Chondrocyte (in vitro differentiated cells): ENCODE data around the gene ATP6V1E1. TPM values are rescaled to one million over a fixed set of nuclear protein-coding genes. Genes with fewer than 3 reads are reported as not detected.
"Not testable (repeated sequence)": the region's sequence is repeated elsewhere in the genome, so short reads cannot be mapped to it uniquely, and the experiment has no call there.

Experiments
- DNase-seq: peaks from one replicate; pipeline ENCODE4 v3.0.0; 2021; ENCODE audit warnings: mixed read lengths, low spot score
- H3K27ac Mint-ChIP-seq: one replicate; pipeline ENCODE4 v1.8.0; 2021; ENCODE audit warnings: mild to moderate bottlenecking, moderate library complexity, mixed read lengths; ENCODE audit not compliant: unreplicated experiment
- H3K27me3 Mint-ChIP-seq: 2 replicates; pipeline ENCODE4 v1.8.0; 2021; ENCODE audit warnings: low read depth, mixed read lengths
- H3K36me3 Mint-ChIP-seq: 2 replicates; pipeline ENCODE4 v1.8.0; 2021; ENCODE audit warnings: low read depth, mixed read lengths
- H3K4me1 Mint-ChIP-seq: 2 replicates; pipeline ENCODE4 v1.8.0; 2021; ENCODE audit warnings: low read depth, mild to moderate bottlenecking, mixed read lengths
- H3K4me3 Mint-ChIP-seq: one replicate; pipeline ENCODE4 v1.8.0; 2021; ENCODE audit warnings: mild to moderate bottlenecking, moderate library complexity, mixed read lengths; ENCODE audit not compliant: unreplicated experiment
- H3K9me3 Mint-ChIP-seq: 2 replicates; pipeline ENCODE4 v1.8.0; 2021; ENCODE audit warnings: low read depth, mixed read lengths
- total RNA-seq: library from RNA; stranded (reverse); gene quantifications from 3 replicates; pipeline ENCODE4 v1.2.1, GENCODE V29; 2021
- TF ChIP-seq, protein P1 (sequence below): fragments of 200-600 bp; sonication (generic); IDR thresholded peaks from 2 replicates; pipeline ENCODE4 v1.5.0; 2021; ENCODE audit warnings: antibody characterized with exemption, mild to moderate bottlenecking, moderate library complexity

ATP6V1E1 gene
- total RNA-seq, 1 donor from 2014 or later, result 120 TPM

GRCh38 chr22:17569971-17570511 lies 58.5 kb downstream of the ATP6V1E1 start:
- peaks cover 25% of the 10 kb centered on the region for H3K4me1 Mint-ChIP-seq
- H3K9me3 Mint-ChIP-seq, result no peaks in the 10 kb centered on the region
- no peaks in the 10 kb centered on the region for H3K36me3 Mint-ChIP-seq
- peak overlapping the region; percentile 77 for H3K27ac Mint-ChIP-seq
- TF ChIP-seq, protein P1, sequence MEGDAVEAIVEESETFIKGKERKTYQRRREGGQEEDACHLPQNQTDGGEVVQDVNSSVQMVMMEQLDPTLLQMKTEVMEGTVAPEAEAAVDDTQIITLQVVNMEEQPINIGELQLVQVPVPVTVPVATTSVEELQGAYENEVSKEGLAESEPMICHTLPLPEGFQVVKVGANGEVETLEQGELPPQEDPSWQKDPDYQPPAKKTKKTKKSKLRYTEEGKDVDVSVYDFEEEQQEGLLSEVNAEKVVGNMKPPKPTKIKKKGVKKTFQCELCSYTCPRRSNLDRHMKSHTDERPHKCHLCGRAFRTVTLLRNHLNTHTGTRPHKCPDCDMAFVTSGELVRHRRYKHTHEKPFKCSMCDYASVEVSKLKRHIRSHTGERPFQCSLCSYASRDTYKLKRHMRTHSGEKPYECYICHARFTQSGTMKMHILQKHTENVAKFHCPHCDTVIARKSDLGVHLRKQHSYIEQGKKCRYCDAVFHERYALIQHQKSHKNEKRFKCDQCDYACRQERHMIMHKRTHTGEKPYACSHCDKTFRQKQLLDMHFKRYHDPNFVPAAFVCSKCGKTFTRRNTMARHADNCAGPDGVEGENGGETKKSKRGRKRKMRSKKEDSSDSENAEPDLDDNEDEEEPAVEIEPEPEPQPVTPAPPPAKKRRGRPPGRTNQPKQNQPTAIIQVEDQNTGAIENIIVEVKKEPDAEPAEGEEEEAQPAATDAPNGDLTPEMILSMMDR, result no peak
- DNase-seq, result no peak
- H3K4me3 Mint-ChIP-seq, result no peak overlapping the region
- H3K27me3 Mint-ChIP-seq, result no peaks in the 10 kb centered on the region

GRCh38 chr22:17566776-17567175 lies 61.8 kb downstream of the ATP6V1E1 start:
- H3K27me3 Mint-ChIP-seq, result no peaks in the 10 kb centered on the region
- DNase-seq, result no peak
- TF ChIP-seq, protein P1, result no peak
- H3K9me3 Mint-ChIP-seq, result no peaks in the 10 kb centered on the region
- no peak overlapping the region for H3K4me3 Mint-ChIP-seq
- no peak overlapping the region for H3K27ac Mint-ChIP-seq
- H3K36me3 Mint-ChIP-seq, result no peaks in the 10 kb centered on the region
- peaks cover 38% of the 10 kb centered on the region for H3K4me1 Mint-ChIP-seq

DNA sequence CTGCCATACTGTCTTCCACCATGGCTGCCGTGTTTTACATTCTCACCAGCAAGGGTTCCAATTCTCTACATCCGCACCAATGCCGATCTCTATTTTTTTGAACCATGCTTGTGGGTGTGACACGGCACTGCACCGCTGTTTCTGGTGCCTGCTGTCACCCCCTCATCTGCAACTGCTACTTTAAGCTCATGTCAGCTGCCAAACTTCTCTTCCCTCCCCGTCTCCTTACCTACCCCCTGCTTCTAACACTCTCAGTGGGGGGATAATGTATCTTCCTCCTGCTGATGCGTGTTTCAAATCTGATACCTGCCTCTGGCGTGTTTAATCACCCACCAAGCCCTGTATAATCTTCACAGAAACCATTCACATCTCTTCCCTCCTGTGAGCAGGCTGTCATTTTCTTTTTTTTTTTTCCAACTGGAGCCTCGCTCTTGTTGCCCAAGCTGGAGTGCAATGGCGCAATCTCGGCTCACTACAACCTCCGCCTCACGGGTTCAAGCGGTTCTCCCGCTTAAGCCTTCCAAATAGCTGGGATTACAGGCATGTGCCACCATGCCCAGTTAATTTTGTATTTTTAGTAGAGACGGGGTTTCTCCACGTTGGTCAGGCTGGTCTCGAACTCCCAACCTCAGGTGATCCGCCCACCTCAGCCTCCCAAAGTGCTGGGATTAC lies 62.4 kb downstream of the ATP6V1E1 start:
- not testable (repeated sequence) for H3K4me3 Mint-ChIP-seq, H3K36me3 Mint-ChIP-seq, DNase-seq, H3K27ac Mint-ChIP-seq, H3K27me3 Mint-ChIP-seq, H3K9me3 Mint-ChIP-seq
- peaks cover 33% of the 10 kb centered on the region for H3K4me1 Mint-ChIP-seq

DNA sequence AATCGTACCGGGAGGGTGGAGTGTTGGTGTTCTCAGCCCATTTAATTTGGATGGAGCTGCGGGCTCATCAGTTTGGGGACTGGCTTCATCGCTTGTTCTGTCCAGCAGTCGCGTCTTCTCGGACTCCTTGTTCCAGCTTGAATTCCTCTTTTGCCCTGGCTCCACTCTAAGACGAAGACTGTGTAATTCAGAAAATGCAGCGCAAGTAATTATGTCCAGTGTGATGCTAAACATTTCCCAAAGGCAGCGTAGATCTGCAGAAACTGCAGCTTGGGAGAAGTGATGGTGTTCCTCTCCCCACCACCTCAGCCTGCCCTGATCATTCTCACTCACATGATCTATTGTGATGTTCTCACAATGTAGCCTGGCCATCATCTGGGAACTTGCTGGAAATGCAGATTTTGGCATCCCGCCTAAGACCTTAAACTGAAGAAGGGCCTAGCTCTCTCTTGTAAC lies 64.6 kb downstream of the ATP6V1E1 start:
- no peak for DNase-seq
- Mint-ChIP-seq H3K36me3 (no peaks in the 10 kb centered on the region), H3K27ac (no peak overlapping the region), H3K9me3 (no peaks in the 10 kb centered on the region), H3K4me3 (no peak overlapping the region), H3K4me1 (peaks cover 13% of the 10 kb centered on the region), H3K27me3 (no peaks in the 10 kb centered on the region)
- TF ChIP-seq, protein P1, result no peak

- TF ChIP-seq, protein P1, result peak; percentile 15
- Mint-ChIP-seq H3K4me1 (peaks cover 13% of the 10 kb centered on the region), H3K27me3 (no peaks in the 10 kb centered on the region), H3K27ac (no peak within 1 kb of the TSS), H3K4me3 (no peak within 1 kb of the TSS), H3K9me3 (no peaks in the 10 kb centered on the region), H3K36me3 (no peaks in the 10 kb centered on the region)
- no peak for DNase-seq
Observed at GRCh38 chr22:17562906-17563870, 65.4 kb downstream of the ATP6V1E1 start, which contains the start of gene SLC25A18. TSS of gene SLC25A18 (plus strand) at chr22:17563498. CDS start at chr22:17579945, 16,447 bp downstream.
